ENCODE measurements around the gene RIC1.
"Not testable (repeated sequence)": the region's sequence is repeated elsewhere in the genome, so short reads cannot be mapped to it uniquely, and the experiment has no call there.

Gene RIC1

GRCh38 chr9:5624655-5625054, 4.3 kb upstream of the RIC1 start:
- DNase-seq (ENCODE audit: low spot score), result no peak

- DNase-seq (ENCODE audit: low spot score), result peak; percentile 35
These were observed 1.9 kb upstream of the RIC1 start for GRCh38 chr9:5626727-5627634.

- not testable (repeated sequence) for DNase-seq (ENCODE audit: low spot score)
These were observed 1.2 kb upstream of the RIC1 start for GRCh38 chr9:5627686-5628085.

- DNase-seq (ENCODE audit: low spot score), result no peak
These were observed 751 bp upstream of the RIC1 start for GRCh38 chr9:5628183-5628529.

- no peak for DNase-seq (ENCODE audit: low spot score)
These were observed 589 bp downstream of the RIC1 start for GRCh38 chr9:5629312-5630080.

- peak; percentile 32 for DNase-seq (ENCODE audit: low spot score)
These were observed 1.2 kb downstream of the RIC1 start for GRCh38 chr9:5630081-5630507.

- no peak for DNase-seq (ENCODE audit: low spot score)
These were observed 2.1 kb downstream of the RIC1 start for GRCh38 chr9:5631026-5631425.

GRCh38 chr9:5632540-5632939, 3.6 kb downstream of the RIC1 start:
- no peak for DNase-seq (ENCODE audit: low spot score)

GRCh38 chr9:5633243-5633642, 4.3 kb downstream of the RIC1 start:
- peak; percentile 19 for DNase-seq (ENCODE audit: low spot score)

- DNase-seq (ENCODE audit: low spot score), result no peak
These were observed 6.5 kb downstream of the RIC1 start for GRCh38 chr9:5635390-5635789.

- DNase-seq (ENCODE audit: low spot score), result no peak
These were observed 10.9 kb downstream of the RIC1 start for GRCh38 chr9:5639816-5640215.

GRCh38 chr9:5642170-5642569, 13.3 kb downstream of the RIC1 start:
- DNase-seq (ENCODE audit: low spot score), result no peak

GRCh38 chr9:5643005-5643624, 14.2 kb downstream of the RIC1 start:
- no peak for DNase-seq (ENCODE audit: low spot score)

GRCh38 chr9:5644501-5644900, 15.6 kb downstream of the RIC1 start:
- no peak for DNase-seq (ENCODE audit: low spot score)

- no peak for DNase-seq (ENCODE audit: low spot score)
These were observed 17.2 kb downstream of the RIC1 start for GRCh38 chr9:5646116-5646515.

- DNase-seq (ENCODE audit: low spot score), result no peak
These were observed 21.6 kb downstream of the RIC1 start for GRCh38 chr9:5650356-5651105.

- DNase-seq (ENCODE audit: low spot score), result no peak
These were observed 22.3 kb downstream of the RIC1 start for GRCh38 chr9:5651246-5651645.

- DNase-seq (ENCODE audit: low spot score), result no peak
These were observed 23.9 kb downstream of the RIC1 start for GRCh38 chr9:5652821-5653220.

- not testable (repeated sequence) for DNase-seq (ENCODE audit: low spot score)
These were observed 33.9 kb downstream of the RIC1 start for GRCh38 chr9:5662804-5663203.

- DNase-seq (ENCODE audit: low spot score), result no peak
These were observed 36.2 kb downstream of the RIC1 start for GRCh38 chr9:5665059-5665458.

GRCh38 chr9:5667391-5667790, 38.5 kb downstream of the RIC1 start:
- DNase-seq (ENCODE audit: low spot score), result no peak

- no peak for DNase-seq (ENCODE audit: low spot score)
These were observed 41.2 kb downstream of the RIC1 start for GRCh38 chr9:5670079-5670478.

Data from hematopoietic multipotent progenitor cell treated with erythropoietin and hydrocortisone succinate and interleukin-3 and kit ligand, for 17 days (in vitro differentiated cells).